Activated CD8-positive, alpha-beta T cell treated with anti-CD3 and anti-CD28 coated beads, Interleukin-2, amount 10 ng/mL, durations not matched to agents 7 days and 5 days (primary cell): ENCODE results near the gene SLC9C2. TPM values are rescaled to one million over a fixed set of nuclear protein-coding genes. Genes with fewer than 3 reads are reported as not detected.
"Not testable (repeated sequence)": the region's sequence is repeated elsewhere in the genome, so short reads cannot be mapped to it uniquely, and the experiment has no call there.

Experiments
- ATAC-seq: fragments of 150-1000 bp; cut with Tn5 transposase; one replicate; pipeline ENCODE4 v1.10.0; 2021; ENCODE audit warnings: moderate library complexity
- CTCF ChIA-PET: fragments of 350-600 bp; sonication (Branson Sonifier 250); formaldehyde crosslinking; loops from one replicate; lab custom pipeline; 2021; ENCODE audit warnings: antibody characterized with exemption; lab: Charles Lee
- POLR2A ChIA-PET: fragments of 350-600 bp; sonication (Branson Sonifier 250); formaldehyde crosslinking; loops from one replicate; lab custom pipeline; 2021; ENCODE audit warnings: antibody characterized with exemption; lab: Charles Lee
- DNase-seq: peaks from one replicate; pipeline ENCODE4 v3.0.0-alpha.2; 2020
- H3K27ac Mint-ChIP-seq: one replicate; pipeline ENCODE4 v1.8.0; 2021; ENCODE audit warnings: mild to moderate bottlenecking, mixed read lengths
- H3K27me3 Mint-ChIP-seq: one replicate; pipeline ENCODE4 v1.8.0; 2021; ENCODE audit warnings: low read depth, mixed read lengths
- H3K36me3 Mint-ChIP-seq: one replicate; pipeline ENCODE4 v1.8.0; 2021; ENCODE audit warnings: low read depth, mixed read lengths
- H3K4me1 Mint-ChIP-seq: one replicate; pipeline ENCODE4 v1.8.0; 2021; ENCODE audit warnings: low read depth, mixed read lengths
- H3K4me3 Mint-ChIP-seq: one replicate; pipeline ENCODE4 v1.8.0; 2021; ENCODE audit warnings: mild to moderate bottlenecking, mixed read lengths
- H3K9me3 Mint-ChIP-seq: one replicate; pipeline ENCODE4 v1.8.0; 2022; ENCODE audit warnings: mixed read lengths; ENCODE audit not compliant: insufficient read depth
- total RNA-seq, 2 experiments: library from RNA; stranded (reverse); gene quantifications; one replicate each; pipeline ENCODE4 v1.2.3, GENCODE V29; 2021

SLC9C2 gene
- total RNA-seq, 2 experiments from 2014 or later = not detected

- H3K27ac Mint-ChIP-seq = peak overlapping the region; percentile 89
- ATAC-seq (no peak), DNase-seq (no peak)
- POLR2A ChIA-PET = interaction anchor here (0.8 to 3.2 kb wide), 11 partner anchors 8 to 390 kb away, joined by 3 to 28 read pairs (median 4); partner anchors contain the start of genes CENPL, DARS2, GAS5 and KLHL20
- CTCF ChIA-PET = interaction anchor here (0.9 to 2.0 kb wide), 4 partner anchors 29 to 740 kb away, joined by 3 to 16 read pairs (median 5); partner anchors contain the start of gene KLHL20
- H3K27me3 Mint-ChIP-seq = no peaks in the 10 kb centered on the region
- peaks cover 56% of the 10 kb centered on the region for H3K36me3 Mint-ChIP-seq
- H3K4me1 Mint-ChIP-seq = peaks cover 60% of the 10 kb centered on the region
- peak overlapping the region; percentile 93 for H3K4me3 Mint-ChIP-seq
- H3K9me3 Mint-ChIP-seq = peaks cover 7% of the 10 kb centered on the region
These were observed 124.7 kb downstream of the SLC9C2 start for GRCh38 chr1:173478094-173478674.

GRCh38 chr1:173477286-173478093 lies 125.4 kb downstream of the SLC9C2 start, which contains the start of gene PRDX6:
Gene PRDX6, plus strand, starts transcription at chr1:173477335. Its CDS starts 63 bp downstream, at chr1:173477398.
- no peaks in the 10 kb centered on the region for H3K27me3 Mint-ChIP-seq
- CTCF ChIA-PET = interaction anchor here (1.1 to 2.9 kb wide), 6 partner anchors 30 to 347 kb away, joined by 3 to 35 read pairs (median 8); partner anchors contain the start of genes CENPL, DARS2 and KLHL20
- peaks cover 50% of the 10 kb centered on the region for H3K36me3 Mint-ChIP-seq
- DNase-seq (peak; percentile 89), ATAC-seq (peak; percentile 80)
- peak within 1 kb of the TSS; percentile 98 for H3K27ac Mint-ChIP-seq
- peaks cover 60% of the 10 kb centered on the region for H3K4me1 Mint-ChIP-seq
- H3K4me3 Mint-ChIP-seq = peak within 1 kb of the TSS; percentile 93
- POLR2A ChIA-PET = interaction anchor here (0.6 to 3.2 kb wide), 18 partner anchors 9 to 545 kb away, joined by 3 to 28 read pairs (median 4); partner anchors contain the start of genes CENPL, DARS2, GAS5 and KLHL20
- peaks cover 7% of the 10 kb centered on the region for H3K9me3 Mint-ChIP-seq

- ChIA-PET CTCF (interaction anchor here (1.0 to 2.9 kb wide), 4 partner anchors 38 to 348 kb away, joined by 3 to 35 read pairs (median 6); partner anchors contain the start of genes CENPL and DARS2), POLR2A (interaction anchor here (0.5 to 3.2 kb wide), 17 partner anchors 10 to 1501 kb away, joined by 3 to 28 read pairs (median 4); partner anchors contain the start of genes CENPL, DARS2, GAS5 and KLHL20)
- DNase-seq = peak; percentile 83
- Mint-ChIP-seq H3K4me1 (peaks cover 56% of the 10 kb centered on the region), H3K36me3 (peaks cover 49% of the 10 kb centered on the region), H3K27me3 (no peaks in the 10 kb centered on the region), H3K4me3 (peak overlapping the region; percentile 93), H3K27ac (peak overlapping the region; percentile 98), H3K9me3 (peaks cover 12% of the 10 kb centered on the region)
- ATAC-seq = peak; percentile 89
These were observed 126.1 kb downstream of the SLC9C2 start for GRCh38 chr1:173476665-173477285.

DNA sequence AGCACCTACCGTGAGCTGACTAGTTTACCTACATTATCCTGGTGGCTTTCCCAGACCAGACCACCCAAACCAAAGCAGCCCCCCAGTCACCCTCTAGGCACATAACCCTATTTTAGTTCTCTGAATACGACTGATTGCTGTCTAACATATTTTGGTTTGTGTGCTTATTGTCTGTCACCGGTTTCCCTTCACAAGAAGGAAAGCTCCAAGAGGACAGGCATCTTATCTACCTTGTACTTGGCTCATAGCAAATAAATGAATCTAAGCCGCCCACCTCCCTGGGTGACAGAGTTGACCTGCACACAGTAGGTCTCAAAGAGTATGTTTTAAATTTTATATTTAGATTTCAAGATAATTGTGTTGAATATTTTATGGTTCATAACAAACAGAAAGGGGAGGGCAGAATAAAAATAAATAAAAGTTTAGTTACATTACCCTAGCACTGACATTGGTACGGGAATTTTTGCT lies 126.6 kb downstream of the SLC9C2 start:
- Mint-ChIP-seq H3K27me3 (no peaks in the 10 kb centered on the region), H3K27ac (peak overlapping the region; percentile 98), H3K4me1 (peaks cover 54% of the 10 kb centered on the region), H3K36me3 (peaks cover 50% of the 10 kb centered on the region), H3K9me3 (peaks cover 18% of the 10 kb centered on the region), H3K4me3 (peak overlapping the region; percentile 85)
- ChIA-PET POLR2A (interaction anchor here (0.5 to 3.2 kb wide), 15 partner anchors 10 to 1502 kb away, joined by 3 to 28 read pairs (median 4); partner anchors contain the start of genes CENPL, DARS2, GAS5 and KLHL20), CTCF (interaction anchor here (1.0 to 2.9 kb wide), 4 partner anchors 38 to 348 kb away, joined by 3 to 35 read pairs (median 6); partner anchors contain the start of genes CENPL and DARS2)
- ATAC-seq = no peak
- DNase-seq = no peak

DNA sequence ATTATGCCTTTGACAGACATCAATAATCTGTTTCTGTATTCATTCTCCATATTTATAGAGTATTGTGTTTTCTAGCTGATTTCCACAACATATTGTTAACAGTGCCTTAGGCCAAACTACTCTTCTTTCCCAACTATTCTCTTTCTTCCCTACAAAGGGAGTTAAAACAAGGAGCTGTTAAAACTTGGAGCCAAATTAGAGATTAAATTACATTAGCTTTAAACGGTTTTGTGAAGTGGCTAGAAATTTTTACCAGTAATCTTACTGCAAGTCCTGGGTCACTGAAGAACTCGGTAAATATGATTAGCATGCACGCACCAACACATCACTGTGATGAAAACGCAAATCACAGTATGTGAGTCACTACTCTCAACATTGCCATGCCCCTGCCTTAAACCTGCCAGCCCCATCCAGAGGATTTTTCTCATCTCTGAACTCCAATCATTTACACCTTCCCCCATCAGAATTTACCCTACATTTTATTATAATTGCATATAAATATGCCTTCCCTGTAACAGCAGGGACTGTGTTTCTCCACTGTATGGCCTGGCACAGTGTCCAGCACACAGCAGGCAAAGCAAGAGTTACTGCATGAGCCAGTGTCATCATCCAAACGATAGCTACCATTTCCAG lies 127.2 kb downstream of the SLC9C2 start:
- POLR2A ChIA-PET = interaction anchor here (1.0 to 3.2 kb wide), 6 partner anchors 13 to 349 kb away, joined by 4 to 28 read pairs (median 8); partner anchors contain the start of genes CENPL, DARS2 and KLHL20
- H3K36me3 Mint-ChIP-seq = peaks cover 51% of the 10 kb centered on the region
- H3K4me1 Mint-ChIP-seq = peaks cover 54% of the 10 kb centered on the region
- ATAC-seq (no peak), DNase-seq (peak; percentile 28)
- peak overlapping the region; percentile 85 for H3K4me3 Mint-ChIP-seq
- no peaks in the 10 kb centered on the region for H3K27me3 Mint-ChIP-seq
- H3K27ac Mint-ChIP-seq = peak overlapping the region; percentile 73
- CTCF ChIA-PET = interaction anchor here (1.0 to 2.9 kb wide), 3 partner anchors 45 to 349 kb away, joined by 3 to 35 read pairs (median 8); partner anchors contain the start of genes CENPL and DARS2
- H3K9me3 Mint-ChIP-seq = peaks cover 18% of the 10 kb centered on the region

DNA sequence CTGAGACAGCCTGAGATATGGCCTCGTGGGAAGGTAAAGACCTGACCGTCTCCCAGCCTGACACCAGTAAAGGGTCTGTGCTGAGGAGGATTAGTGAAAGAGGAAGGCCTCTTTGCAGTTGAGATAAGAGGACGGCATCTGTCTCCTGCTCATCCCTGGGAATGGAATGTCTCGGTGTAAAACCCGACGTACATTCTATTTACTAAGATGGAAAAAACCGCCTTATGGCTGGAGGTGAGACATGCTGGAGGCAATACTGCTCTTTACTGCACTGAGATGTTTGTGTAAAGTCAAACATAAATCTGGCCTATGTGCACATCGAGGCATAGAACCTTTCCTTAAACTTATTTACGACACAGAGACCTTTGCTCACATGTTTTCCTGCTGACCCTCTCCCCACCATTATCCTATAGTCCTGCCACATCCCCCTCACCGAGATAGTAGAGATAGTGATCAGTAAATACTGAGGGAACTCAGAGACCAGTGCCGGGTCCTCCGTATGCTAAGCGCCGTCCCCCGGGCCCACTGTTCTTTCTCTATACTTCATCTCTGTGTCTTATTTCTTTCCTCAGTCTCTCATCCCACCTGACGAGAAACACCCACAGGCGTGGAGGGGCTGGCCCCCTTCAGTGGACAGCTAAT lies 128.0 kb downstream of the SLC9C2 start:
- H3K27me3 Mint-ChIP-seq, ATAC-seq, DNase-seq, POLR2A ChIA-PET, H3K27ac Mint-ChIP-seq: not testable (repeated sequence)
- Mint-ChIP-seq H3K4me3 (peak overlapping the region; percentile 65), H3K36me3 (peaks cover 54% of the 10 kb centered on the region), H3K9me3 (peaks cover 18% of the 10 kb centered on the region), H3K4me1 (peaks cover 49% of the 10 kb centered on the region)
- CTCF ChIA-PET = interaction anchor here (2.9 kb wide), 1 partner anchor 44 kb away, joined by 35 read pairs; no protein-coding TSS in a partner anchor

- Mint-ChIP-seq H3K4me3 (no peak overlapping the region), H3K4me1 (peaks cover 42% of the 10 kb centered on the region), H3K36me3 (peaks cover 54% of the 10 kb centered on the region), H3K9me3 (peaks cover 18% of the 10 kb centered on the region), H3K27ac (no peak overlapping the region), H3K27me3 (no peaks in the 10 kb centered on the region)
- ATAC-seq (no peak), DNase-seq (no peak)
- ChIA-PET POLR2A (interaction anchor here (0.6 kb wide), 1 partner anchor 396 kb away, joined by 3 read pairs; no protein-coding TSS in a partner anchor), CTCF (interaction anchor here (0.6 to 1.1 kb wide), 2 partner anchors 44 to 118 kb away, joined by 3 to 6 read pairs; no protein-coding TSS in a partner anchor)
These were observed 128.6 kb downstream of the SLC9C2 start for GRCh38 chr1:173474097-173474779.

GRCh38 chr1:173473599-173474011 lies 129.3 kb downstream of the SLC9C2 start:
- DNase-seq (no peak), ATAC-seq (no peak)
- Mint-ChIP-seq H3K4me3 (no peak overlapping the region), H3K4me1 (peaks cover 36% of the 10 kb centered on the region), H3K36me3 (peaks cover 58% of the 10 kb centered on the region), H3K27me3 (no peaks in the 10 kb centered on the region), H3K27ac (no peak overlapping the region), H3K9me3 (peaks cover 24% of the 10 kb centered on the region)
- CTCF ChIA-PET = interaction anchor here (1.1 kb wide), 1 partner anchor 44 kb away, joined by 6 read pairs; no protein-coding TSS in a partner anchor
- POLR2A ChIA-PET = interaction anchor here (0.6 kb wide), 3 partner anchors 113 to 511 kb away, joined by 3 to 4 read pairs (median 3); no protein-coding TSS in a partner anchor

DNA sequence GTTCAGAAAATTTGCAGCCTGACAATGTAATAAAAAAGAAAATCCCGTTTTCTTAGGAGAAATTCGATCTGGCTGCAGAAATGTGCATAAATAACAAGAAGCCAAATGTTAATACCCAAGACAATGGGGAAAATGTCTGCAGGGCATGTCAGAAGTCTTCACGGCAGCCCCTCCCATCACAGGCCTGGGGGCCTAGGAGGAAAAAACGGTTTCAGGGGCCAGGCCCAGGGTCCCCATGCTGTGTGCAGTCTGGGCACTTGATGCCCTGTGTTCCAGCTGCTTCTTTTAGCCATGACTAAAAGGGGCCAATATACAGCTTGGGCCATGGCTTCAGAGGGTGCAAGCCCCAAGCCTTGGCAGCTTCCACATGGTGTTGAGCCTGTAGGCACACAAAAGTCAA lies 132.3 kb downstream of the SLC9C2 start:
- H3K4me1 Mint-ChIP-seq = peaks cover 21% of the 10 kb centered on the region
- peaks cover 72% of the 10 kb centered on the region for H3K36me3 Mint-ChIP-seq
- CTCF ChIA-PET = interaction anchor here (0.9 kb wide), 1 partner anchor 15 kb away, joined by 3 read pairs; no protein-coding TSS in a partner anchor
- no peak for DNase-seq
- POLR2A ChIA-PET = no interaction called here
- H3K27me3 Mint-ChIP-seq = no peaks in the 10 kb centered on the region
- no peak overlapping the region for H3K4me3 Mint-ChIP-seq
- no peak for ATAC-seq
- no peak overlapping the region for H3K27ac Mint-ChIP-seq
- peaks cover 38% of the 10 kb centered on the region for H3K9me3 Mint-ChIP-seq
